KOPT-K1 (cell line): ENCODE data around the gene NUDCD3.

Experiments used
- H3K27ac ChIP-seq: fragments of 200-600 bp; sonication (generic); 2 replicates; pipeline ENCODE4 v1.5.1; 2016; ENCODE audit warnings: antibody characterized with exemption, mild to moderate bottlenecking, low read depth, low read length; ENCODE audit not compliant: poor library complexity, severe bottlenecking
- H3K36me3 ChIP-seq: fragments of 200-600 bp; sonication (generic); 2 replicates; pipeline ENCODE4 v1.5.1; 2017; ENCODE audit warnings: antibody characterized with exemption, mild to moderate bottlenecking, low read length, moderate library complexity; ENCODE audit not compliant: insufficient read depth
- H3K9me3 ChIP-seq: fragments of 200-600 bp; sonication (generic); 2 replicates; pipeline ENCODE4 v1.5.1; 2017; ENCODE audit warnings: antibody characterized with exemption, low read length, mild to moderate bottlenecking; ENCODE audit not compliant: insufficient read depth, poor library complexity, severe bottlenecking

NUDCD3 gene

DNA sequence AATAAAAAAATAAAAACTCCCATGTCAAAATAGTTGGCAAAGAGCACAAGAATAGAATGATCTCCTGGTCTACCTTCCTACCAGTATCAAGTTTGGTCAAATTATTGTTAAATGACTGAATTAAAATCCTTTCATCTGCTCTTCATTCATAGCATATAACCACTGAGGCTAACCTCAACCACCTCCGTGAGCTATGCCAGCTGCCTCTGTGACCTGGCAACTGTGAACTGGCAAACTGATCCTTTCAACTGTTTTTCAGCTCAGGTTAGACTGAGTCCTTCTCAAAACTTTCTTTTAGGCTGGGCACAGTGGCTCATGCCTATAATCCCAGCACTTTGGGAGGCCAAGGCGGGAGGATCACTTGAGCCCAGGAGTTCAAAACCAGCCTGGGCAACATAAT is 36.1 kb downstream of the NUDCD3 start:
- H3K36me3 ChIP-seq: peaks cover 34% of the 10 kb centered on the region; the same call in 1 of the 2 replicates
- H3K9me3 ChIP-seq: no peaks in the 10 kb centered on the region
- no peak overlapping the region for H3K27ac ChIP-seq

DNA sequence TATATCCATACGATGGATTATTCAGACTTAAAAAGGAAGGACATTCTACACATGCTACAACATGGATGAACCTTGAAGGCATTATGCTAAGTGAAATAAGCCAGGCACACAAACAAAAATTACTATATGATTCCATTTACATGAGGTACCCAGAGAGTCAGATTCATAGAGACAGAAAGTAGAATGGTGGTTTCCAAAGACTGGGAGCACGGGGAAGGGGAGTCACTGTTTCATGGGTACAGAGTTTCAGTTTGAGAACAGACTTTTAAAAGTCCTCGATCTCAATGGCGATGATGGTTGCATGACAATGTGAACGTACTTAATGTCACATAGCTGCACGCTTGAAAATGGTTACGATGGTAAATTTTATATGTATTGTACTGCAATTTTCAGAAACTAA is 39.3 kb downstream of the NUDCD3 start:
- Histone ChIP-seq H3K36me3 (peaks cover 50% of the 10 kb centered on the region), H3K27ac (no peak overlapping the region), H3K9me3 (no peaks in the 10 kb centered on the region)

DNA sequence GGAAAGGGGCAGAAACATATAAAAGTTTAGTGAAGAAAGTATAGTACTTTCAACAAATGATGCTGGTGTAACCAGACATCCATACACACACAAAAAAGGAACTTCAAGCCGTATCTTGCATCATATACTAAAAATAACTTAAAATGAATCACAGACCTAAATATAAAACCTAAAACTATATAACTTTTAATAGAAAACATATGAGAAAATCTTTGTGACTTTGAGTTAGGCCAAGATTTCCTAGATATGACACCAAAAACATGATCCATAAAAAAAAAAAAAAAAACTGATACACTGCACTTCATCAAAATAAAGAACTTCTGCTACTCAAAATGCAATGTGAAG is 40.9 kb downstream of the NUDCD3 start:
- H3K36me3 ChIP-seq: peaks cover 59% of the 10 kb centered on the region
- no peak overlapping the region for H3K27ac ChIP-seq
- no peaks in the 10 kb centered on the region for H3K9me3 ChIP-seq

DNA sequence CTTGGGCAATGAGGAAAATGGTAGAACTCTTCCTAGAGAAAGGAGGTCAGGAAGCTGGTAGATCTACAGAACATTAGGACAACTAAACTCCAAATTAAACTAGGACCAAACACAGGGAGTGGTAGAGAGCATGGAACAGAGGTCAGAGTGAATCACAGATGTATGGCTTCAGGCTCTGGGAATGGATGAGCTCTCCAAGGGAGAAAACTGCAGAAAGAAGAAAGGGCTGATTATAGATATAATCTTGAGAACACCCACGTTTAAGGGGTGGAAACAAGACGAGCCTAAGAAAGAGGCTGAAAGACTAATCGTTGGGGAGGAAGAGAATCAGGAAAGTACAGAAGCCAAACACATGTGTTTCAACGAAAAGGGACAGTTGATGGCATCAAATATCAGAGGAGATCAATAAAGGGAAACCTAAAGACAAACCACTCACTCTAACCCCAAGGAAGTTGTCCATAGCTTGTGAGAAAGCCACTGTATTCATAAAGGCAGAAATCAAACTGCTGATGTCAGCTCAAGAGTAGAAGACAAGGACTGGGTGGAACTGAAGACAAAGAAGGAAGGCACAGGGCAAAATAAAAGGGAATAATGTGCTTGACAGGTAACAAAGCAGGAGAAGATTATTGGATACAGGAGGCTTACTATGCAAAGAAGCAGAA is 41.4 kb downstream of the NUDCD3 start:
- Histone ChIP-seq H3K36me3 (peaks cover 61% of the 10 kb centered on the region), H3K9me3 (no peaks in the 10 kb centered on the region), H3K27ac (no peak overlapping the region)

DNA sequence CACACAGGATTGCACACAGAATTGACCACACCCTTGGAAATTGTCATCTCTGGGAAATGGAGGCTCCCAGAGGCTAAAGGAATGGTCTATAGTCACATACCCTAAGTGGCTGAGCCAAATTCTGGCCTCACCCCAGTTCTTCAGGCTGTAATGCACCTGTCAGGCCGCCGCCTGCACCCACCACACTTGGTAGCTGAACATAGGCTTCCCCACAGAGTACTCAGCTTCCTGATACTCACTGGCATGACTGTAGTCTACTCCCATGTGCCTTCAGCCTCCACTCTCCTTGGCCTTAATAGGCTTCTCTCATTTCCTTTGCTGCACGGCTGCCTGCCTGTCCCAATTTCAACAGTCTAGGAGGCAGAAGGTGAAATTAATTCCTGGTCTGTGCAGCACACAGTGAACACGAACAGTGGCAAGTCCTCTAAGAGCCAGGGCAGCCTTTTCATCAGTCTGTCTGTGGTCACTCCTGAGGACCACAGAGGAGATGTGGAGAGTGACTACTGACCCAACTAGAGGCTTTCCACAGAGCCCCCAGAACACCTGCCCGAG is 42.5 kb downstream of the NUDCD3 start:
- H3K27ac ChIP-seq: no peak overlapping the region
- H3K9me3 ChIP-seq: no peaks in the 10 kb centered on the region
- H3K36me3 ChIP-seq: peaks cover 61% of the 10 kb centered on the region

DNA sequence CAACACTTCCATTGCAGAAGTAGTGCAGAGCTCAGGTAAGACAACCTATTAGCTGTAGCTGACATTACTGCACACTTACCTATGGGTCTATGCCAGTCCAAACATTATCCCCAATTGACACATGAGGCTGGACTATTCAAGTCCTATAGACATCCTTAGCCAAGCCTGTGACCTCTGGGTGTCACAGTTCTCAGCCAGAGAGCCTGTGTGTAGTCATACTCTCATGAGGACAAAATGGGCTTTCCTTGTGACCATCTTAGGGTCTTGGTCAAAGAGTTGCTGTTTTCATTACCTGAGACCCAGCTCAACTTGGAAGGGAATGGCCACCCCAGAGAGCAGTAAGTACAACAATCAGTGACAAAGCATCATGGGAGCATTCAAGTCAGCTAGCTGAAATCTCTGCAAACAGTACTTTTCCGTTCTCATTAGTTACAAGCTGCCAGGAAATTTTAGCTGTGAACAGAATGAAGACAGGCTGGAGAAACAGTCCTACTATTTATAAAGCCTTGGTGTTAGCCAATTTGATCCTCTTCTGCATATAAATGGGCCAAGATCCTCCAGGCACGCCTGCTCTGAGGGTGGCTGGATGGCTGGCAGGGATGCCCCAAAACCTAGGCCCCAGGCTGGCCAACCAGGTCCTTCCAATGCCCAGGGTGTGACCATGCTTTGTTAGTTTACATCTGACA is 44.3 kb downstream of the NUDCD3 start:
- Histone ChIP-seq H3K9me3 (no peaks in the 10 kb centered on the region), H3K27ac (no peak overlapping the region), H3K36me3 (peaks cover 49% of the 10 kb centered on the region)

DNA sequence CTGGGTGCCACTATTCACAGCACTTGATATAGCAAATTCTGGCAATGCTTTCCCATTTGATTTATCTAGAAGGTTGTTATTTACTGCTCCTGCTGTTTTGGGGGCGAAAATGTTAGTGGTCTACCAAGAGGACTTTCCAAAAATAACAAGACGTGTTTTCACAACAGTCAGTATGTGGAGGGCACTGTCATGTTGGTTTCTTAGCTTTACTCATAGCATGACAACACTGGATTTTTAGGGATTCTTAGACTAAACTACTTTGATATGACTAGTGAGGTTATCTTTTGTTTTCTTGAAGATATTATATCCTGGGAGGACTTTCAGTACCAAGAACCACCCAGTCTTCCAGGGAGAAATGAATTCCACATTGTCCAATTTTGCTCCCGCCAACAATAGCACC is 49.4 kb downstream of the NUDCD3 start:
- Histone ChIP-seq H3K9me3 (no peaks in the 10 kb centered on the region), H3K36me3 (peaks cover 29% of the 10 kb centered on the region; the same call in 1 of the 2 replicates), H3K27ac (no peak overlapping the region)

DNA sequence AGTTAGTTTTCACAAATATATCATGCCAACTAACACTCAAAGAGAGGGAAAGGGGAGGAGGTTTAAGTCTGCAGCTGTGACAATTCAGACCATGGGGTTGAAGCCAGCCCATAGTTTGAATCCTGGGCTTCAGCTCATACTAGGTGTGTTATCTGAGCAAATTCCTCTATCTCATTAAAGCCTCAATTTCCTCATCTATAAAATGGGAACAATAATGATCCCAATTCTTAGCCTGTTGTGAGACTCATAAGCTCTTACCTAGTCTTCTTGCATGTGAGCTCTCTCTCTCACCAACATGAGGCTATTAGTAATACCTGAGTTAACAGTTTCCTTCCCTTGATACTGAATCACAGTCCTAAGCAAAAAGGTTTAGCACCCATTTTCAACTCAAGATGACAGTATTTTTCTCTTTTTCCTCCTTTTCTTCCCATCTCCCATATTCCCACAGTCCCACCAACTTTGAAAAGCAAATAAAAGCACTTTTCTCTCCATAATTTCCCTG is 49.8 kb downstream of the NUDCD3 start:
- H3K36me3 ChIP-seq: peaks cover 26% of the 10 kb centered on the region
- no peak overlapping the region for H3K27ac ChIP-seq
- H3K9me3 ChIP-seq: no peaks in the 10 kb centered on the region

DNA sequence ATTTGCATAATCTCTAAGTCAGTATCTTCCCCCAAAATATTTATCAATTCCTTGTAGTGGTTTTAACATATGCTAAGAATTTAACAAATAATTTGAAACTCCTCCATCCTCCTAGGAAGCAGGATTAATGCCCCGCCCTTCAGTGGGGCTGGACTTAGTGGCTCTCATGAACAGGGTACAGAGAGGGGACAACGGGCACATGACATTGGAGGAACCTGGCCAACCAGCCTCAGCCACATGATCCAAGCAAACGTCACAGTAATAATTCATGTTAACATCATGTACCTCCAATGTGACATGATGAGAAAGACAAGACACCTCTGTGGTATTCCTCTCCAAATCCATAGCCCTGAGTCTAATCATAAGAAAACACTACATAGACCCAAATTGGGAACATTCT is 50.5 kb downstream of the NUDCD3 start:
- Histone ChIP-seq H3K27ac (no peak overlapping the region), H3K36me3 (peaks cover 26% of the 10 kb centered on the region), H3K9me3 (no peaks in the 10 kb centered on the region)

DNA sequence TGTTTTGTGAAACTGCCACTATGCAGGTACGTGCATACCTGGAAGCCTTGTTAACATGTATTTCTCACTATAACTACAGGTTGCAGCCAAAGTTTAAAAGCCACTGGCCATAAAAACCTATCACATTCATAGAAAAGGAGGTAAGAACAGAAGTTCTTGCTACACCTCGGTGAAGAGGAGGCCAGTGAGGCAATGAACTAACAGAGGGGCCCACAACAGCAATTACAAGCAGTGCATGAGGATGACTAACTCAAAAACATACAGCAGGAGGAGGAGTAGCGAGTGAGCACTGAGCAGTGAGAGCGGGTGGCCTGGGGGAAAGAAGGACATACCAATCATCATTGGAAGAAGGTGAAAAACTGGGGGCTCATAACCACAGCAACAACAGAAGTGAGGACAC is 51.6 kb downstream of the NUDCD3 start:
- no peak overlapping the region for H3K27ac ChIP-seq
- peaks cover 31% of the 10 kb centered on the region for H3K36me3 ChIP-seq
- no peaks in the 10 kb centered on the region for H3K9me3 ChIP-seq

DNA sequence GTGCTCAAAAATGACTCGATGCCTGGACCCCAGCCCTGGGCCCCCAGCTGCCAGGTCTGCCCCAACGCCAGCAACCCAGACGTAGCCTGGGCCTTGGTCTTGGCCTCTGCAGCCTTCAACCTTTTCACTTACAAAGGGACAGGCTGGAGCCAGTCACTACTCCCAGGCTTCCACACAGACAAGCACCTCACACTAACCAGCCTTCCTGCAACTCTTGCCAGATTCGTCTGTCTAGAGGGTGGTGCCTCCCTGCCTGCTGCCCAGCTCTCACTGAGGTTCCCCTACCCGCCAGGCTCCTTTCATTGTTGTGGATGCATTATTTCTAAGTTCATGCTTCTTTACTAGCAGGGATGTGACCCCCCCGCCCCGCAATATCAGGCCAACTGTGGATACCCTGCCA is 56.3 kb downstream of the NUDCD3 start:
- H3K9me3 ChIP-seq: no peaks in the 10 kb centered on the region
- H3K36me3 ChIP-seq: peaks cover 33% of the 10 kb centered on the region
- H3K27ac ChIP-seq: no peak overlapping the region

DNA sequence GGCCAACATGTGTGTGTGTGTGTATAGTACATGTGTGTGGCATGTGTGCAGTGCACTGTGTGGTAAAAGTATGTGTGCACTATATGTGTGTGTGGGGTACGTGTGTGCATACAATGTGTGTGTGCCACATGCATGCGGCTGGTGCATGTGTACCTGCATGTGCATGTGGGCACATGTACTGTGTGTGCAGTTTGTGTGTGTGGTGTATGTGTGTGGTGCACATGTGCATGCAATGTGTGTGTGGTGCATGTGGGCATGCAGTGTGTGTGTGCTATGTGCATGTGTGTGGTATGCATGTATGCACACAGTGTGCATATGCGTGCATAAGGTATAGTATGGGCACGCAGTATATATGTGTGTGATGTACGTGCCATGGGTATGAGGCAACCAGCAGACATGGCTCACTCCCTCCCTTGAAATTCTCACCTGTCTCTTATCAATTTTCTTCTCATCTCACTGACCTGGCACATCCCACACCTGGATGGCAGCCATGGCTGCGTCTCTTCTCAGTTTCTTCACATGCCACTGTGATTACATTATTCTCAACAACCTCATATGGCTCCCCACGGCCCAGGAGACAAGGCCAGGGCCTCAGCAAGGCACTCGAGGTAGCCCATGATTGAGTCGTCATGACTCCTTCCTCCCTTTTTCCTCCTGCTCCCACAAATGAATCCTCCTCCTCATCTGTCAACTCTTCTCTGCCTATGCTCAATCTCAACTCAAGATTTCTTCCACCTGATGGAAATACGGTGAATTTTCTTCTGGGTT is 57.0 kb downstream of the NUDCD3 start:
- H3K9me3 ChIP-seq: no peaks in the 10 kb centered on the region
- peaks cover 27% of the 10 kb centered on the region for H3K36me3 ChIP-seq
- H3K27ac ChIP-seq: no peak overlapping the region

DNA sequence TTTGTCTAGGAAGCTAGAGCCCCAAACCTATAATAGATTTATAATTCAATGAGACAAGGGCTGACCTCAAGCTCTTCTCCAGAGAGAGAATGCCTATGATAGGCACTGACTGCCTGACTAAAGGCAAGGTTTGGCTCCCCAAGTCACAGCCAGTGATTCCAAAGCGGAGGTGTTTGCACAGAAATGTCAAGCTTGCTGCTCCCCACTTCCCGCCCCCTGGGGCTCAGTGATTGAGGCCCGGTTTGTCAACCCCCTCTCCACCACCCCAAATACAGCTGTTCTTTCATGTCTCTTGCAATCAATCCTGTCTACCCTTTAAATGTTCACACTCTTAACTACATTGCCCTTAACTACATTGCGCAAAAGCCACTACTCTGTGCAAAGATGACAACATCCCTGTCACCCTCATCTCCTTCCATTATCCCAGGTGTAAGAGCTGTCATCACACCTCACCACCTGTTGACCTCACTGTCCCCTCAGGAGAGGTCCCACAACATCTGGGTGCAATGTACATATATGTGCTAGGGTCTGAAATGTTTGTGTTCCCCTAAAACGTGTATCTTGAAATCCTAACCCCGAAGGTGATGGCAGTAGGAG is 58.0 kb downstream of the NUDCD3 start:
- peaks cover 30% of the 10 kb centered on the region for H3K36me3 ChIP-seq
- no peak overlapping the region for H3K27ac ChIP-seq
- no peaks in the 10 kb centered on the region for H3K9me3 ChIP-seq

DNA sequence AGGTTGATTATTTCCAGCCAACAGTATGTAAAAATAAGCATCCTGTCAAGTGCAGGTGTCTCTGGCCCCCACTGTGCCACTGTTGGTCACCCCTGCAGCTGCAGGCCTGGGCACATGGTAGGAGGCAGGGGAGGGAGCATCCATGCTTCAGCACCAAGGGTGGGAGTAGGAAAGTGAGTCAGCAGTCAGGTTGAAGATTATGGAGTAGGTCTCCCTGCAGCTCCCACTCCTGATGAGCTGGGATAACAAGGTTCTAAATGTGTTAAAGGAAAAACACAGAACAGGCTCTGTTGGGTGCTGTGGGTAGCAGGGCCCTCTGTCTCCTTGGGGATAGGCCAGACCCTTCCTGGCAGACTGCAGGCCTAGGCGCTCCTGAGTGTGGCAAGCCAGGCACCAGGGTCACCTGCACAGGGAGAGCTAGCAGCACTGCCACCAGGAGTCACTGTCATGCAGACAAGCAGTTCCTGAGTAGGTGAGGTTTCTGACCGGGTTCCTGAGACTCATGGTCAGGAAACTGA is 59.3 kb downstream of the NUDCD3 start:
- Histone ChIP-seq H3K36me3 (peaks cover 39% of the 10 kb centered on the region), H3K9me3 (no peaks in the 10 kb centered on the region), H3K27ac (no peak overlapping the region)

DNA sequence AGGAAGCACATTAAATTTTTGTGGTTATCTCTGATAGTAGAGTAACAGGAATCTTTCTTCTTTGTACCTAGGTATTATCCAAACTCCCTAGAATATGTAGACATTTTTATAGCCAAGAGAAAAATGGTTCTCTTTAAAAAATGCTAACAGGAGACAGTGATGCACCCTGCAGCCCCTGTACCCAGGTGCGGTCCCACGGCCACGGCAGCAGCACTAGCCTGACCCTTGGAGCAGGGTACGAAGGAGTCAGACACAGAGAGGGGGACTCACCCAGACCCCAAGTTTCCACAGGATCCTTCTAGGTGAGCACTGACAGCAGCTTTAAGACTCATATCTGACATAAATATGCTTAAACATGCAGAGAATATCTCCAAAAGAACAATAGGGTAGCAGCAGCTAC is 60.4 kb downstream of the NUDCD3 start:
- H3K9me3 ChIP-seq: no peaks in the 10 kb centered on the region
- no peak overlapping the region for H3K27ac ChIP-seq
- peaks cover 42% of the 10 kb centered on the region for H3K36me3 ChIP-seq
